Epithelial cell of alveolus of lung (primary cell): ENCODE measurements around the gene UTF1. TPM values are rescaled to one million over a fixed set of nuclear protein-coding genes. Genes with fewer than 3 reads are reported as not detected.

Source experiments
- total RNA-seq: library from RNA; depleted of rRNA; stranded (reverse); fragments of >200 nt; gene quantifications from 2 replicates; pipeline ENCODE4 v1.2.1, GENCODE V29; 2015

UTF1 gene, protein sequence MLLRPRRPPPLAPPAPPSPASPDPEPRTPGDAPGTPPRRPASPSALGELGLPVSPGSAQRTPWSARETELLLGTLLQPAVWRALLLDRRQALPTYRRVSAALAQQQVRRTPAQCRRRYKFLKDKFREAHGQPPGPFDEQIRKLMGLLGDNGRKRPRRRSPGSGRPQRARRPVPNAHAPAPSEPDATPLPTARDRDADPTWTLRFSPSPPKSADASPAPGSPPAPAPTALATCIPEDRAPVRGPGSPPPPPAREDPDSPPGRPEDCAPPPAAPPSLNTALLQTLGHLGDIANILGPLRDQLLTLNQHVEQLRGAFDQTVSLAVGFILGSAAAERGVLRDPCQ
- total RNA-seq = not detected in 2 replicates

DNA sequence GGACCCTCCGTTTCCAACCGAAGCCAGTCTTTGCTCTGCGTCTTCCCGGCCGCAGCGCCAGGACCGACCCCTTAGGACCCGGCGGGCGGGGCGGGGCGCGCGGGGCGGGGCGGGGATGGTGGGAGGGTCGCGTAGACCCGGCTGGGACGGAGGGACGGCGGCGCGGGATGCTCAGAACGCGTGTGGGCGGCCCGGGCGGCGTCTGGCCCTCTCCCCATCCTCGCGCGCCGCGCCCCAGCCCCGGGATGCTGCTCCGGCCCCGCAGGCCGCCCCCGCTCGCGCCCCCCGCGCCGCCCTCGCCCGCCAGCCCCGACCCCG is at the start of gene UTF1:
UTF1 (plus strand) TSS at position 174 of the 318 bp plus-strand sequence; CDS start at position 246, 72 bp downstream.

DNA sequence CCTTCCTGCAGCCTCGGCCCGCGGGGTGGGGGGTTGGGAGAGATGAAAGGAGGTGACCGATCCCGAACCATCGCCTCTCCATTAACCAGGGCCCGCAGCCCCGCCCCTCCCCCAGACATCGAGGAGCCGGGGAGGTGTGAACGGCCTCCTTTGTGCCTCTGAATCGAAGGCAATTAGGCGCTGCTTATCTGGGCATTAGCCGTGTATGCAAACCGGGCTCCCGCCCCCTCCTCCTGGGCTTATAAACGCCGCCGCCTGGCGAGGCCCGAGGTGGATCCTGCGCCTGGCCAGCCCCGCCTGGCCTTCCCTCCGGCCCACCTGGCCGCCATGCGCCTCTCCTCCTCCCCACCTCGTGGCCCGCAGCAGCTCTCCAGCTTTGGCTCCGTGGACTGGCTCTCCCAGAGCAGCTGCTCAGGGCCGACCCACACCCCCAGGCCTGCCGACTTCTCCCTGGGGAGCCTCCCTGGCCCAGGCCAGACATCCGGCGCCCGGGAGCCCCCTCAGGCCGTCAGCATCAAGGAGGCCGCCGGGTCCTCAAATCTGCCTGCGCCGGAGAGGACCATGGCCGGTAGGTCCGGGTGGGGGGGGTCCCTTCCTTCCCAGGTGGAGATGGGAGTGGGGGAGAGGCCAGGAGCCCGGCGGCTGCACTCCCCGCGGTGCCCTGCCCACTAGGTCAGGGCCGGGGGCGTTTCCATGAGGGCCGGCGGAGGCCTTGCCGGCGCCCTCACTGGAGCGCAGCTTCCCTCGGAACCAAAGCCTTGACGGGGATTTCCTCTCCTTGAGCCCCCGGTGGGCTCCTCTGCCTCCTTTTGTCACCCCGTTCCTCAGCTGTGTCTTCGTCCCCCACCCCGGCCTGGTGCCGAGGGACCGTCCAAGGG is 7.8 kb downstream of the UTF1 start, which contains the start of gene VENTX:
VENTX (plus strand) TSS at position 268 of the 878 bp plus-strand sequence; CDS start at position 328, 60 bp downstream.

DNA sequence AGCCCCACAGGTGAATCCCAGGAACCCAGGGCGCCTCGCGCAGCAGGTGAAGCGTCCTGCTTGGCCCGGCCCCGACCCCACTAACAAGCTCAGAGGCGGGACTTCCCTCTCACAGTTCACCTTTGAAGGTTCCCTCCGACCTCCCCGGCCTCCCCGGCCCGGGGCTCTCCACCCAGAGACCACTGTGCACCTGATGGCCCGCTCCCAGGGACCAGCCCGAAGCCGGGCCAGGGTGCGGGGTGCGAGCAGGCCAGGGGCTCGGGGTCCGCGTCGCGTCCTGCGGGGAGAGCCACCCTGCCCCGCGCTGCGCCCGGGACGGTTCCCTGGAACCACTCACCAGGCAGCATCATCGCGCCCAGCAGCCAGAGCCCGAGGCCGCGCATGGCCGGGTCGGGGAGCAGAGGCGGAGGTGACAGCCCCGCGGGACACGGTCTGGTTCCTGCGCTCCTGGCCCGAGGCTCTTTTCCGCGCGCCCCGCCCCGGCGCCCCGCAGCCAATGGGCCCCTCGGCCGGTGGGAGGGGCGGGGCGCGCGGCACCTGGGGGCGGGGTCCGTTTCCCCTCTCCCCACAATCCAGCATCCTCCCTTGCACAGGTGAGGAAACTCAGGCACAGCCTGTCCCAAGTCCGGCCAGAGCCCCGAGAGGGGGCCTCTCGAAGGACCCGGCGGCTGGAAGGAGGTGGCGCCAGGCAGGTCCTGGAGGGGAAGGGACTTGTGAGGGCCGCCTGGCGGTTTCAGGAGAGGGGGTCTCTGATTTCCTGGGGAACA is 46.6 kb downstream of the UTF1 start, which contains the start of gene ADAM8:
ADAM8 (minus strand) TSS at position 434 of the 767 bp plus-strand sequence; CDS start at position 383, 51 bp downstream.

Other genes with a start within 250 kb of the UTF1 start
- 0.32 TPM in 1 of 2 replicates, not detected in the other for gene ADGRA1, start 142.3 kb upstream of the UTF1 start, total RNA-seq
- gene KNDC1, start 70.0 kb upstream of the UTF1 start, total RNA-seq = 0.80 TPM in 1 of 2 replicates, not detected in the other
- 0.16 TPM in 1 of 2 replicates, not detected in the other for gene VENTX, start 7.6 kb downstream of the UTF1 start, total RNA-seq
- 4.5 and 6.0 TPM in 2 replicates for gene ADAM8, start 46.7 kb downstream of the UTF1 start, total RNA-seq
- 41.0 and 52.8 TPM in 2 replicates for gene TUBGCP2, start 78.7 kb downstream of the UTF1 start, total RNA-seq
- 32.7 and 35.8 TPM in 2 replicates for gene ZNF511, start 78.7 kb downstream of the UTF1 start, total RNA-seq
- gene CALY, start 106.7 kb downstream of the UTF1 start, total RNA-seq = 14.1 TPM in 1 of 2 replicates, not detected in the other
- gene PRAP1, start 117.2 kb downstream of the UTF1 start, total RNA-seq = not detected in 2 replicates
- 24.8 and 58.6 TPM in 2 replicates for gene FUOM, start 127.8 kb downstream of the UTF1 start, total RNA-seq
- gene ECHS1, start 143.1 kb downstream of the UTF1 start, total RNA-seq = 69.6 and 112 TPM in 2 replicates
- gene PAOX, start 149.0 kb downstream of the UTF1 start, total RNA-seq = 5.4 and 5.6 TPM in 2 replicates
- gene MTG1, start 163.9 kb downstream of the UTF1 start, total RNA-seq = 16.0 and 22.6 TPM in 2 replicates
- under 0.01 and 0.08 TPM in 2 replicates for gene SPRN, start 194.4 kb downstream of the UTF1 start, total RNA-seq
- 0.26 and 1.4 TPM in 2 replicates for gene SCART1, start 223.7 kb downstream of the UTF1 start, total RNA-seq